IPS-NIHi7 (cell line): Measurements from ENCODE around the gene ANAPC16.
"Not testable (repeated sequence)": the region's sequence is repeated elsewhere in the genome, so short reads cannot be mapped to it uniquely, and the experiment has no call there.

Source experiments
- DNase-seq: peaks from one replicate; pipeline ENCODE4 v3.0.0; 2012; ENCODE audit warnings: mixed read lengths; ENCODE audit errors: extremely low spot score

The ANAPC16 gene

GRCh38 chr10:72243822-72244437, 28.1 kb downstream of the ANAPC16 start:
- peak; percentile 15 for DNase-seq

- no peak for DNase-seq
Observed at GRCh38 chr10:72244573-72245038, 28.8 kb downstream of the ANAPC16 start.

GRCh38 chr10:72245949-72246525, 30.2 kb downstream of the ANAPC16 start:
- DNase-seq: no peak

GRCh38 chr10:72248468-72249151, 32.8 kb downstream of the ANAPC16 start:
- DNase-seq: peak; percentile 69

- DNase-seq: not testable (repeated sequence)
Observed at GRCh38 chr10:72249176-72249862, 33.5 kb downstream of the ANAPC16 start.

- DNase-seq: no peak
Observed at GRCh38 chr10:72250666-72251065, 34.9 kb downstream of the ANAPC16 start.

- DNase-seq: no peak
Observed at GRCh38 chr10:72251635-72252034, 35.8 kb downstream of the ANAPC16 start.

- no peak for DNase-seq
Observed at GRCh38 chr10:72252972-72253371, 37.2 kb downstream of the ANAPC16 start.

- no peak for DNase-seq
Observed at GRCh38 chr10:72253578-72253977, 37.8 kb downstream of the ANAPC16 start.

- DNase-seq: peak; percentile 89
Observed at GRCh38 chr10:72254813-72255568, 39.2 kb downstream of the ANAPC16 start.

GRCh38 chr10:72255977-72256729, 40.3 kb downstream of the ANAPC16 start:
- DNase-seq: no peak

- no peak for DNase-seq
Observed at GRCh38 chr10:72257051-72257892, 41.5 kb downstream of the ANAPC16 start.

GRCh38 chr10:72258617-72259016, 42.8 kb downstream of the ANAPC16 start:
- no peak for DNase-seq

- no peak for DNase-seq
Observed at GRCh38 chr10:72259491-72260238, 43.9 kb downstream of the ANAPC16 start.

- DNase-seq: peak; percentile 93
Observed at GRCh38 chr10:72260239-72260975, 44.6 kb downstream of the ANAPC16 start.

- no peak for DNase-seq
Observed at GRCh38 chr10:72260976-72261783, 45.4 kb downstream of the ANAPC16 start.

GRCh38 chr10:72261784-72262404, 46.1 kb downstream of the ANAPC16 start:
- DNase-seq: no peak
